HG03175 (cell line): ENCODE results near the gene IDH3G.

Experiments
- ATAC-seq: cut with Tn5 transposase; IDR thresholded peaks from one replicate; pipeline ENCODE4 v1.9.1; 2021; ENCODE audit warnings: mild to moderate bottlenecking, moderate library complexity; ENCODE audit not compliant: unreplicated experiment

IDH3G gene

DNA sequence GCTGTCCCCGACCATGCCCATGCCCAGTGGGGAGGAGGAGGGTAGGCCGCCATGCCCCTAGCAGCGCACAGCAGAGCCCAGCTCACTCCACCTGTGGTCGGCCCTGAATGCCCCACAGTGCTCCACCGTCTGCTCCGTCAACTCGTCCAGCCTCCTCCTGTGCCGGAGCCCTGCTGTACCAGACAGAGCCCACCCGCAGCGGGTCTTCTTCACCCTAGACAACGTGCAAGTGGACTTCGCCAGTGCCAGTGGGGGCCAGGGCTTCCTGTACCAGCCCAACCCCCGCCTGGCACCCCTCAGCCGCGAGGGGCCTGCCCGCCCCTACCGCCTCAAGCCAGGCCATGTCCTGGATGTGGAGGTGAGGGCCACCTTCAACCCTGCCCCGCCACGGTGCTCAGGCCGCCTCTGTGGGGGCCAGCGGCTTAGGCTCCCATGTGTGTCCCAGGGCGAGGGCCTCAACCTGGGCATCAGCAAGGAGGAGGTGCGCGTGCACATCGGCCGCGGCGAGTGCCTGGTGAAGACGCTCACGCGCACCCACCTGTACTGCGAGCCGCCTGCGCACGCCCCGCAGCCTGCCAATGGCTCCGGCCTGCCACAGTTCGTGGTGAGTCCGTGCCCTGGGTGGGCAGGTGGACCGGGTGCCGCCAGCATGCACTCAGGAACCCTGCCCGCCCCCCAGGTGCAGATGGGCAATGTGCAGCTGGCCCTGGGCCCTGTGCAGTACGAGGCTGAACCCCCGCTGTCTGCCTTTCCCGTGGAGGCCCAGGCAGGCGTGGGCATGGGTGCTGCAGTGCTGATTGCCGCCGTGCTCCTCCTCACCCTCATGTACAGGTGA lies 20.2 kb downstream of the IDH3G start:
- ATAC-seq, result no peak

DNA sequence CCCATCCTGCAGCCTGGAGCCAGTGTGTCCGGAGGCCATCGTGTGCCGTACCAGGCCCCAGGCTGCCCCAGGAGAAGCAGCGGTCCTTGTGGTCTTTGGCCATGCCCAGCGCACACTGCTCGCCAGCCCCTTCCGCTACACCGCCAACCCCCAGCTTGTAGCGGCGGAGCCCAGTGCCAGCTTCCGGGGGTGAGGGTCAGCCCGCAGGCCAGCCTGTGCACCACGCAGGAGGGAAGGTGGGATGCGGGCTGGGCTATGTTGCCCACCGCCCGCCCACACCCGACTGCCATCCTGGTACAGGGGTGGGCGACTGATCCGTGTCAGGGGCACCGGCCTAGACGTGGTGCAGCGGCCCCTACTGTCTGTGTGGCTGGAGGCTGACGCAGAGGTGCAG lies 21.0 kb downstream of the IDH3G start:
- no peak for ATAC-seq

DNA sequence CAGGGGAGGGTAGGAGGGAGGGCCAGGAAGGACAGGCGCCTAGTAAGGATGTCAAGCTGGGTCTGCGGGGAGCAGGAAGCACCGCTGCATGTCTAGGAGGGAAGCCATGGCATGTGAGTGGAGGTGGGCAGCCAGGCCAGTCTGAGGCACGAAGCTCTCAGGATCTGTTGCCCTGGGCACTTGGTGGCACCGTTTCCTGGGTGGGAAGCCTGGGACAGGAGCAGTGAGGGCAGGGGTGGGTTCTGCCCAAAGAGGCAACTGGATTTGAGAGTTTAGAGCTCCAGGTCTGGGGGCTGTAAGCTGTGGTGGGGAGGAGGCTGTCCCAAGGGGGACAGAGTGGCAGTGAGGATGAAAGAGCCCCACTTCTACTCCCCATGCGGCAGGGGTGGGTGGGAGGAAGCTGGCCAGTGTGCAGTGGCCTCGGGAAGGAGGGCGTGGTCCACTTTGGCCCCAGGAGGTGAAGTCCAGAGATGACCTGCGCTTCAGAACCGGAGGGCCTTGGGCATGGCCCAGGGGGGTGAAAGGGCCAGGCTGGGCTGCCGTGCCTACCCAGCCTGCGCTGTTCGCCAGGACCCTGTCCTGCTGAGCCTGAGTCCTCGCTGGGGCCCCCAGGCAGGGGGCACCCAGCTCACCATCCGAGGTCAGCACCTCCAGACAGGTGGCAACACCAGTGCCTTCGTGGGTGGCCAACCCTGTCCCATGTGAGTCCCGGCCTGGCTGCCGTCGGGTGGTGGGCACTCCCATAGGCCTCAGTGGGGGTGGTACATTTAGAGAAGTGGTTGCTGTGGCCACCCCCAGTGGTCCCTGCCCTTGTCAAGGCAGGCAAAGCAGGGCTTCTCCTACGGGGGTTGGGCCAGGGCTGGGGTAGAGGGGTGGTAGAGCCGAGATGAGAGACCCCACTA lies 21.6 kb downstream of the IDH3G start:
- ATAC-seq, result no peak

DNA sequence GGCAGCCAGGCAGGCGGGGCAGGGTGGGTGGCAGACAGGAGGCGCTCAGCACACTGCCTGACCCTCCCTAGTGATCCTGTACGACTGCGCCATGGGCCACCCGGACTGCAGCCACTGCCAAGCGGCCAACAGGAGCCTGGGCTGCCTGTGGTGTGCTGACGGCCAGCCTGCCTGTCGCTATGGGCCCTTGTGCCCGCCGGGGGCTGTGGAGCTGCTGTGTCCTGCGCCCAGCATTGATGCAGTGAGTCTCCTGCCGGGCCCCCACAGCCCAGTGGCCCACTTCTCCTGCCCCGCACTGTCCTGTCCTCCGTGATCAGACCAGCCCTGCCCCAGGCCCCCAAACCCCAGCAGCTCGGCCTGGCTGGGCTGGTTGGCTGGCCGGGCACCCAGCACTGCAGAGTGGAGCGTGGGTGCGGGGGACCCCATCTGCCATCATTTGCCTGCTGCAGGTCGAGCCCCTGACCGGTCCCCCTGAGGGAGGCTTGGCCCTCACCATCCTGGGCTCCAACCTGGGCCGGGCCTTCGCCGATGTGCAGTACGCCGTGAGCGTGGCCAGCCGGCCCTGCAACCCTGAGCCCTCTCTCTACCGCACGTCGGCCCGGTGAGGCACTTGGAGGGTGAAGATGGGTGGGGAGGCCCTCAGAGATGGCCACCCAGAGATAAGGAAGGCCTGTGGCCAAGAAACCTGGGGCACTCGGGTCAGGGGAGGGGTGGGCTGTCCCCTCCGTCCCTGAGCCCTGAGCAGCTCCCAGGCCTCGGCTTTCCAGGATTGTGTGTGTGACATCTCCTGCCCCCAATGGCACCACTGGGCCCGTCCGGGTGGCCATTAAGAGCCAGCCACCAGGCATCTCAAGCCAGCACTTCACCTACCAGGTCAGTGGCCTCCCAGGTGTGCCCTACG lies 22.5 kb downstream of the IDH3G start:
- ATAC-seq, result no peak

DNA sequence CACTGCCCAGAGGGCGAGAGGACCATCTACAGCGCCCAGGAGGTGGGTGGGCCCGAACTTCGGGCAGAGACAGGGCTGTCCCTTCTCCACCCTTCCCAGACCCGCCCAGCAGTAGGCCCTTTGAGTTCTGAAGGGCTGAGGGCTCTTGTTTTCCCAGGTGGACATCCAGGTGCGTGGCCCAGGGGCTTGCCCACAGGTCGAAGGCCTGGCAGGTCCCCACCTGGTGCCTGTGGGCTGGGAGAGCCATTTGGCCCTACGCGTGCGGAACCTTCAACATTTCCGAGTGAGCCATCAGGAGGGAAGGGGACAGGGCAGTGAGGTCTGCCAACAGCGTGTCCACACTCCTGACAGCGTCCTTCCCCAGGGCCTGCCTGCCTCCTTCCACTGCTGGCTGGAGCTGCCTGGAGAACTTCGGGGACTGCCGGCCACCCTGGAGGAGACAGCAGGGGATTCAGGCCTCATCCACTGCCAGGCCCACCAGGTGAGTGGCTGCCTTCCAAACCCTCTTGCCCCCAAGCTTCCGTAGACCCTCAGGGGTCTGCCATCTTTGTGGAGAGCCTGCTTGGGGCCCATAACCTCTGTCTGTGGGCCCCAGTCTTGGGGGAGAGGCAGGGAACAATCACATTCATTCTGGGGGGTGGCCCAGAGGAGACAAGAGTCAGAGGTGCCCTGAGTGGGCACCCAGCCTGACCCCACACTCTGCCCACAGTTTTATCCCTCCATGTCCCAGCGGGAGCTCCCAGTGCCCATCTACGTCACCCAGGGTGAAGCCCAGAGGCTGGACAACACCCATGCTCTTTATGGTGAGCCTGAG lies 23.4 kb downstream of the IDH3G start:
- ATAC-seq, result no peak

DNA sequence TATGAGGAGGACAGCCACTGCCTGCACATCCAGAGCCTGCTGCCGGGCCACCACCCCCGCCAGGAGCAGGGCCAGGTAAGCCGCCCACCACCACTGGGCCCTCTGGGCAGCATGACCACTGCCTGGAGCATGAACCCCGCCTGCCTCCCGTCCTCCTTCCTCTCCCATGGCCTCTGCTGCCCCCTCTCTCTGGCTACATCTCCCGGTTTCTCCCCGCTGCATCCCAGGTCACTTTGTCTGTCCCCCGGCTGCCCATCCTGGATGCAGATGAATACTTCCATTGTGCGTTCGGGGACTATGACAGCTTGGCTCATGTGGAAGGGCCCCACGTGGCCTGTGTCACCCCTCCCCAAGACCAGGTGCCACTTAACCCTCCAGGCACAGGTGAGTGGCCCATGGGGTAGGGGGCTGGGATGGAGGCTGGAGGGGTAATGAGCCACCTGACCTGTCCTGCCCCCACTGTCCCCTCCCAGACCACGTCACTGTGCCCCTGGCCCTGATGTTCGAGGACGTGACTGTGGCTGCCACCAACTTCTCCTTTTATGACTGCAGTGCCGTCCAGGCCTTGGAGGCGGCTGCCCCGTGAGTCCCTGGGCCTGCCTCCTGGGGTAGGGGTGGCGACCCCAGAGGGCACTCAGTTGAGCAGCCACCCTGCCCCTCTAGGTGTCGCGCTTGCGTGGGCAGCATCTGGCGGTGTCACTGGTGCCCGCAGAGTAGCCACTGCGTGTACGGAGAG lies 24.1 kb downstream of the IDH3G start:
- no peak for ATAC-seq

DNA sequence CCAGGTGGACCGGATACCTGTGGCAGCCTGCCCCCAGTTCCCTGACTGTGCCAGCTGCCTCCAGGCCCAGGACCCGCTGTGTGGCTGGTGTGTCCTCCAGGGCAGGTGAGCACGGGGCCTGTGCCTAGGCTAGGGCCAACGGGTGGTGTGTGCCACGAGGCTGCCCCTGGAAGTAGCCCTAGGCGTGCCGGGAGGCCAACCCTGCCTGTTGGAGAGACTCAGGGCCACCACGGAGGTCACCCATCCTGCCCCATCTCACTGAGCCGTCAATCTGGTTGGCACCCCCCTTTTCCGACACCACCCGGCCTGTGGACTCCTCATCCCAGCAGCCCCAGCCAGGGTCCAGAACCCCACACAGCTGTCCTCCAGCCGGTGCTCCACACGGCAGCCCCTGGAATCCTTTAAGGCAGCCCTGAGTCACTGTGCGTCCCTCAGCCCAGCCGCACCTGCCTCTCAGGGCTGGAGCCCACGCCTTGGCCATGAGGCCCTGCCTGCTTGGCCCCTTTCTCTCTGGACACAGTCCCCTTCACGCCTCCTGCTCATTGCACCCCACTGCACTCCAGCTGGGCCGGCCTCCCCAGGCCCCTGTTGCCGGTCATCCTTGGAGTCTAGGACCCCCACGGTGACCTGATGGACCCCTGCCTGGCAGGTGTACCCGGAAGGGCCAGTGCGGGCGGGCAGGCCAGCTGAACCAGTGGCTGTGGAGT lies 24.9 kb downstream of the IDH3G start:
- no peak for ATAC-seq

DNA sequence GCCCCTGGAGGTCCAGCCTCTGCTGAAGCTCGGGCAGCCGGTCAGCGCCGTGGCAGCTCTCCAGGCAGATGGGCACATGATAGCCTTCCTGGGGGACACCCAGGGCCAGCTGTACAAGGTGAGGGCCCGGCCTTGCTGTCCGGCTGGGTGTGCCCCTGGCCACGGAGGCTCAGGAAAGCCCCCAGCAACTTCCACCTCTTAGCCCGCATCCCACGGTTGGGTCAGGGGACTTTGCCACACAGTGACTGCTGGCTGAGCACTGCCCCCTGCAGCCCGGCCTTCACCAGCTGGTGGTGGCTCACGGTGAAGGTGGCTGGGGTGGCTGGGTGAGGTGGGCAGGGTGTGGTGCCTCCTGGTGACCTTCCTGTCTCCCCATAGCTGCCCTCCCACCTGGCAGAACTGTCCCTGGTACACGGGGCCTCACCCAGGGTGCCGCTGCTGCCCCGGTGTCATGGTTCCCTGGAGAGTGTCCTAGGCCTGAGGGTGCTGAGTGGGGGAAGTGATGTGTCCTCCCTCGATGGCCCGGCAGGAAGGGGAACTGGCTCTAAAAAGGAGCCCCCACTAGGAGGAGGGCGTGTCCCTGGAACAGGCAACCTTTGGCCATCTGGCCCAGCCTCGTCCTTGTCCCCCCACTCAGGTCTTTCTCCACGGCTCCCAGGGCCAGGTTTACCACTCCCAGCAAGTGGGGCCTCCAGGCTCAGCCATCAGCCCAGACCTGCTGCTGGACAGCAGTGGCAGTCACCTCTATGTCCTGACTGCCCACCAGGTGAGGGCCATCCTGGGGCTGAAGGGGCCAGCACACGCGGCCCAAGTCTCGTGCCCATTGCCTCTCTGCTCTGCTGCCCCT lies 25.6 kb downstream of the IDH3G start:
- no peak for ATAC-seq

DNA sequence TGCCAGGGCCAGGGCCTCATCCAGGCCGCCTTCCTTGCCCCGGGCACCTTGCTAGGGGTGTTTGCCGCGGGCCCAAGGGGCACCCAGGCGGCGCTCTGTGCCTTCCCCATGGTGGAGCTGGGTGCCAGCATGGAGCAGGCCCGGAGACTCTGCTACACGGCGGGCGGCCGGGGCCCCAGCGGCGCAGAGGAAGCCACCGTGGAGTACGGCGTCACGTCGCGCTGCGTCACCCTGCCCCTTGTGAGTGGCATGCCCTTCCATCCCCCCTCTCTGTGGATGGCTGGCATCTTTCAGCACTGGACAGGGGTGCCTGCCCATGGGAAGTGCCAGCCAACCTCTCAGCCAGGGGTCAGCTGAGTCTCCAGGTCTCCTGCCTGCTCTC lies 26.5 kb downstream of the IDH3G start:
- ATAC-seq, result no peak

DNA sequence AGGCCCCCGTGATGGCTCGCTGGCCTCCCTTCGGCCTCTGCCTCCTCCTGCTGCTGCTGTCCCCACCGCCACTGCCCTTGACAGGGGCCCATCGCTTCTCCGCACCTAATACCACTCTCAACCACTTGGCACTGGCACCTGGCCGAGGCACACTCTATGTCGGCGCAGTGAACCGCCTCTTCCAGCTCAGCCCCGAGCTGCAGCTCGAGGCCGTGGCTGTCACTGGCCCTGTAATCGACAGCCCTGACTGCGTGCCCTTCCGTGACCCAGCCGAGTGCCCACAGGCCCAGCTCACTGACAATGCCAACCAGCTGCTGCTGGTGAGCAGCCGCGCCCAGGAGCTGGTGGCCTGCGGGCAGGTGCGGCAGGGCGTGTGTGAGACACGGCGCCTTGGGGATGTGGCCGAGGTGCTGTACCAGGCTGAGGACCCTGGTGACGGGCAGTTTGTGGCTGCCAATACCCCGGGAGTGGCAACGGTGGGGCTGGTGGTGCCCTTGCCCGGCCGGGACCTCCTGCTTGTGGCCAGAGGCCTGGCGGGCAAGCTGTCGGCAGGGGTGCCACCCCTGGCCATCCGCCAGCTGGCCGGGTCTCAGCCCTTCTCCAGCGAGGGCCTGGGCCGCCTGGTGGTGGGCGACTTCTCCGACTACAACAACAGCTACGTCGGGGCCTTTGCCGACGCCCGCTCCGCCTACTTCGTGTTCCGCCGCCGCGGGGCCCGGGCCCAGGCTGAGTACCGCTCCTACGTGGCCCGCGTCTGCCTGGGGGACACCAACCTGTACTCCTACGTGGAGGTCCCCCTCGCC lies 27.1 kb downstream of the IDH3G start:
- ATAC-seq, result no peak

DNA sequence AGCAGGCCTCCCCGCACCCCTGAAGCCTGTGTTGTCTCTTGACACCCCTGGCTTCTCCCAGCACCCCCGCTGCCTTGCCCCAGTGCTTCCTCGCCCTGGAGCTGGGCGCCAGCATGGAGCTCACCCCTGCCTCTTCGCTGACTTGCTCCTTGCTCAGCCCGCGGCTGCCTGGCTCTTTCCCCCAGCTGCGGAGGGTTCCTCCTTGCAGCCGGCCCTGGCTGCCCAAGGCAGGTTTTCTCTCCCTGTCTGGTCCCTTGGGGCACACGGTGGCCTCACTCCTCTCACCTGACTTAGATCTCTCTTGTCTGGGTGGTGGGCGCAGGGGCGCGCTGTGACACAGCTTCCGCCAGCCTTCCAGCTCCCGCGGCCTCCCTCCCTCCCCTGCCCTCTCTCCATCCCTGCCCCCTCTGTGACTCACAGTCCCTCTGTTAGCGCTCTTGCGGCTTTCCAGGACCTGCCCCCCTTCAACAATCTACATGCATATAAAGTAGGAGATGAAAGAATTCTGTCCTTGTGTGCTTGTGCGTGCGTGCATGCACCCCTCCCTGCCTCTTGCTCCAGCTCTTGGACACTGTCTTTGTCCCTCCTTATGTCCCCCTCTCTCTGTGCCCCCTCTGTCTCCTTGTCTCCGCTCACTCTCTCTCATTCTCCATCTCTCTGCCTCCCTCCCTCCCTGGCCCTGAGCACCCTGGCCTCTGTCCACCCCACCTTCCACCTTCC lies 27.9 kb downstream of the IDH3G start:
- ATAC-seq, result no peak

DNA sequence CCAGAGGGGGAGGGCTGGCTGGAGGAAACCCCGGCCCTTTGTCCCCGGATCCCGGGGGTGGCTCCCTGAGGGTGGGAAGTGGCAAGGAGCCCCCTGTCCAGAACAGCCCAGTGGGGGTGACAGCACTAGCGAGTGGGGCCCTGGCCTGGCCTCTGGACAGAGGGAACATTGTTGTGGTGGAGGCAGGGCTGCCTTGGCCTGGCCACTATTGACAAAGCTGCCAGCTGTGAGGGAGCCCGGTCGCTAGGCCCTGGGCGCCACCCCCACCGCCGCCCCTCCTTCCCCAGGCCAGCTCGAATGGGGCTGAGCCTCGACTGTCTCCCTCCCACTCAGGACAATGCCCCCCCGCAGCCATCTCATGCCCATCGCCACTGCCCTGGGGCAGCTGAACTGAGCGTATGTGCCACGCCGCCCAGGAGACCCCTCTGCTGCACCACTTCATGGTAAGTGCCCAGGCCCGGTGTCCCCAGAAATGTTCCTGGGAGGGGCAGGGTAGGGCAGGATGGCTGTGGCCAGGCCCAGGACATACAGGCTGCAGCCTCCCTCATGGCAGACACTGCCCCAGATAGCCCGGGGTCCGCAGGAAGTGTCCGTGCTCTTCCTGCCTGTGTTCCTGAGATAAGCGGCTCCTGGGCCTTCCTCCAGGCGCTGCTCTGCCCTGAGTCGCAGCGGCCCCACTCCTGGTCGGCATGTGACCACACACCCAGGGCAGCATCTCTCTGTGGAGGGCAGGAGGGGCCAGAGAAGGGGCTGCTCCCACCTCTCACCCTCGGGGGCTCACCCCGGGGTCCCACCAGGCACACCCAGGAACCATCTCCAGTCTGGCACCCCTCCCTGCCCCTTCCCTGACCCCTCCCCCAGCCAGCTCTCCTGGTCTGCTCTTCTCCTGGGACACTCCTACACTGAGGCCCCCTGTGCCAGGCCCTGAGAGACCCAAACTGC lies 28.8 kb downstream of the IDH3G start:
- ATAC-seq, result no peak

DNA sequence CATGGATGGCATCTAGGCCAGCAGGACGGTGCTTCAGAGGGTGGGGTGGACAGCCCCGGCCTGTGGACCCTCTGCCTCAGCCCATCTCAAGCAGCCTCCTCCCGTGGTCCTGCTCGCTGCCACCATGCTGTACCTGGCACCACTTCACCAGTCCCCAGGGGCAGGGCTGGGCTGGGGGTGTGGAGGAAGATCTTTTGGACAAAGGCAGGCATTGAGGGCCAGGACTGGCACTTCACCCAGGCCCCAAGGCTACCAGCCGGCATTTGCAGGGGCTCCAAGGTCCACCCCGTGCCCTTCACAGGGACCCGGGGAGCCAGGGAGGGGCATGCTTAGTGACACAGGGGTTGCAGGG lies 29.4 kb downstream of the IDH3G start:
- ATAC-seq, result no peak

DNA sequence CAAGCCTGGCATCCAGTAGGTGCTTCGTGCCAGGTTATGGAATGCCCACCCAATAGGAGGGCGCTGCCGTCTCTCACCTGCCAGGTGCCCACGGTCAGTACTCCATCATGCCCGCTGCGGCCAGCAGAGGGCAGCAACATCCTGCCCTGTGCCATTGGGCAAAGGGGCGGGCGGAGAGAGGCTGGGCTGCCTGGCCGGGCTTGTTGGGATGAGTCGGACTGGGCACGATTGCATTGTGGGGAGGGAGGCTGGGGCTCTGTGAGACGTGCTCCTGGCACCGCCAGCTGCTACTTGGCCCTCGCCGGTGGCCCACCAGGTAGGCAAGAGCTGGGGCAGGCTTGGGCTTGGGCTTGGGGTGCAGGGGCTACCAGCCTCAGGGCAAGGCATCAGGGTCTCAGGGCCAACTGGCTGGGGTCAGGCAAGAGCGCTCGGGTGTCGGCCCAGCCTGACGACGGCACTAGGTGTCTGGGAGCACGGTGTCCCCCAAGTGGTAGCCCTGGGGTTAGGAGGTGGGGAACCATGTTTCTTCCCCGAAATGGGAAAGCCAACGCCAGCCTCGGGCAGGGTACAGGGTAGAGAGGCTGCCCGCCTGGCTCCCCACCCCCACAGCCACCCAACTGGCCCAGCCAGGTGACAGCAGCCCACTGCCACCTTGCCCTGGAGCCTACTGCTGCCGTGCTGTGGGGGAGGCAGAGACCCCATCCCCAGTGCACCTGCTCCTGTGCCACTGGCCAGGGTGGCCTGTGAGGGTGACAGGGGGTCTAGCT lies 30.0 kb downstream of the IDH3G start, which contains the start of gene PLXNB3:
PLXNB3 (plus strand) TSS at position 261 of the 767 bp plus-strand sequence. CDS start 1,287 bp downstream, outside the sequence.
- ATAC-seq, result no peak
